Neural cell (in vitro differentiated cells): ENCODE measurements around the gene GRK4. TPM values are rescaled to one million over a fixed set of nuclear protein-coding genes. Genes with fewer than 3 reads are reported as not detected.

ENCODE experiments used
- H2AFZ ChIP-seq: fragments of 200-600, 300-800 bp; sonication (generic), shearing (Covaris generic); 2 replicates; pipeline ENCODE4 v1.6.0; 2014; ENCODE audit warnings: low read depth, mild to moderate bottlenecking, antibody characterized with exemption, low read length, moderate library complexity
- H3F3A ChIP-seq: fragments of 200-600 bp; shearing (Covaris generic); 2 replicates; pipeline ENCODE4 v1.6.1; 2016; ENCODE audit warnings: mild to moderate bottlenecking, moderate library complexity, mixed read lengths, antibody characterized with exemption, low read length; ENCODE audit not compliant: insufficient read depth, poor library complexity, severe bottlenecking
- H3K27ac ChIP-seq: fragments of 200-600, 300-800 bp; sonication (generic), shearing (Covaris generic); 2 replicates; pipeline ENCODE4 v1.5.1; 2014; ENCODE audit warnings: mild to moderate bottlenecking, low read length, moderate library complexity
- H3K27me3 ChIP-seq: fragments of 300-800, 200-600 bp; sonication (generic), shearing (Covaris generic); 2 replicates; pipeline ENCODE4 v1.6.0; 2014; ENCODE audit warnings: mild to moderate bottlenecking, low read depth, low read length, moderate library complexity; ENCODE audit not compliant: insufficient read depth
- H3K36me3 ChIP-seq: fragments of 300-800, 200-600 bp; sonication (generic), shearing (Covaris generic); 2 replicates; pipeline ENCODE4 v1.5.1; 2014; ENCODE audit warnings: mild to moderate bottlenecking, antibody characterized with exemption, low read length, moderate library complexity; ENCODE audit not compliant: insufficient read depth
- H3K4me2 ChIP-seq: fragments of 300-800, 200-600 bp; sonication (generic), shearing (Covaris generic); 2 replicates; pipeline ENCODE4 v1.6.0; 2014; ENCODE audit warnings: mild to moderate bottlenecking, low read length
- H3K4me3 ChIP-seq: fragments of 300-800, 200-600 bp; sonication (generic), shearing (Covaris generic); 2 replicates; pipeline ENCODE4 v1.5.1; 2014; ENCODE audit warnings: mild to moderate bottlenecking, low read length, moderate library complexity
- H3K79me2 ChIP-seq: fragments of 200-600 bp; shearing (Covaris generic); replicated peaks from 2 replicates; pipeline ENCODE4 v1.6.0; 2014; ENCODE audit warnings: mild to moderate bottlenecking, low read length, moderate library complexity; ENCODE audit not compliant: insufficient read depth
- H3K9ac ChIP-seq: fragments of 300-800, 200-600 bp; sonication (generic), shearing (Covaris generic); 2 replicates; pipeline ENCODE4 v1.6.1; 2016; ENCODE audit warnings: mild to moderate bottlenecking, low read length, mixed read lengths
- H3K9me2 ChIP-seq: fragments of 200-600 bp; shearing (Covaris generic); 2 replicates; pipeline ENCODE4 v1.6.1; 2016; ENCODE audit warnings: mild to moderate bottlenecking, low read length, mixed read lengths; ENCODE audit not compliant: insufficient read depth
- H3K9me3 ChIP-seq: fragments of 200-600, 300-800 bp; sonication (generic), shearing (Covaris generic); 2 replicates; pipeline ENCODE4 v1.6.1; 2016; ENCODE audit warnings: mild to moderate bottlenecking, mixed run types, low read length, moderate library complexity, mixed read lengths
- H4K20me1 ChIP-seq: fragments of 200-600 bp; shearing (Covaris generic); 2 replicates; pipeline ENCODE4 v1.6.1; 2016; ENCODE audit warnings: mild to moderate bottlenecking, mixed run types; ENCODE audit not compliant: insufficient read depth
- EP300 ChIP-seq: fragments of 450-650 bp; conservative IDR thresholded peaks from 2 replicates; pipeline ENCODE4 v1.6.1; 2014; ENCODE audit warnings: antibody characterized with exemption, mild to moderate bottlenecking, moderate library complexity; ENCODE audit not compliant: poor library complexity, severe bottlenecking
- EZH2 ChIP-seq: fragments of 200-600, 300-800 bp; shearing (Covaris generic), sonication (generic); IDR thresholded peaks from 2 replicates; pipeline ENCODE4 v1.6.1; 2014; ENCODE audit warnings: antibody characterized with exemption, low read length, borderline replicate concordance, mild to moderate bottlenecking; ENCODE audit not compliant: insufficient read depth, poor library complexity, severe bottlenecking
- MXI1 ChIP-seq: fragments of 450-650 bp; conservative IDR thresholded peaks from 2 replicates; pipeline ENCODE4 v1.6.1; 2014; ENCODE audit warnings: antibody characterized with exemption, mild to moderate bottlenecking; ENCODE audit not compliant: poor library complexity, severe bottlenecking
- POLR2AphosphoS5 ChIP-seq: IDR thresholded peaks from 2 replicates; pipeline ENCODE4 v1.6.1; 2012
- RAD21 ChIP-seq: fragments of 450-650 bp; conservative IDR thresholded peaks from 2 replicates; pipeline ENCODE4 v1.6.1; 2014; ENCODE audit warnings: antibody characterized with exemption, mild to moderate bottlenecking, moderate library complexity
- SMC3 ChIP-seq: fragments of 450-650 bp; conservative IDR thresholded peaks from 2 replicates; pipeline ENCODE4 v1.6.1; 2014; ENCODE audit warnings: antibody characterized with exemption, mild to moderate bottlenecking, moderate library complexity; ENCODE audit not compliant: poor library complexity
- TAF1 ChIP-seq: IDR thresholded peaks from 2 replicates; pipeline ENCODE4 v1.6.1; 2012; ENCODE audit warnings: low read depth
- polyA plus RNA-seq: library from polyadenylated mRNA; depleted of rRNA; stranded (reverse); fragments of >200 nt; gene quantifications from 2 replicates; pipeline ENCODE4 v1.2.3, GENCODE V29; 2014
- TF ChIP-seq, protein P1 (sequence below): fragments of 450-650 bp; IDR thresholded peaks from 2 replicates; pipeline ENCODE4 v1.5.1; 2014; ENCODE audit warnings: antibody characterized with exemption, mild to moderate bottlenecking, moderate library complexity; ENCODE audit not compliant: poor library complexity, severe bottlenecking
- TF ChIP-seq, protein P2 (sequence below): IDR thresholded peaks from 2 replicates; pipeline ENCODE4 v1.6.1; 2012; ENCODE audit warnings: borderline replicate concordance

The GRK4 gene
- polyA plus RNA-seq, 1 donor from 2014 or later = 17.4 TPM

DNA sequence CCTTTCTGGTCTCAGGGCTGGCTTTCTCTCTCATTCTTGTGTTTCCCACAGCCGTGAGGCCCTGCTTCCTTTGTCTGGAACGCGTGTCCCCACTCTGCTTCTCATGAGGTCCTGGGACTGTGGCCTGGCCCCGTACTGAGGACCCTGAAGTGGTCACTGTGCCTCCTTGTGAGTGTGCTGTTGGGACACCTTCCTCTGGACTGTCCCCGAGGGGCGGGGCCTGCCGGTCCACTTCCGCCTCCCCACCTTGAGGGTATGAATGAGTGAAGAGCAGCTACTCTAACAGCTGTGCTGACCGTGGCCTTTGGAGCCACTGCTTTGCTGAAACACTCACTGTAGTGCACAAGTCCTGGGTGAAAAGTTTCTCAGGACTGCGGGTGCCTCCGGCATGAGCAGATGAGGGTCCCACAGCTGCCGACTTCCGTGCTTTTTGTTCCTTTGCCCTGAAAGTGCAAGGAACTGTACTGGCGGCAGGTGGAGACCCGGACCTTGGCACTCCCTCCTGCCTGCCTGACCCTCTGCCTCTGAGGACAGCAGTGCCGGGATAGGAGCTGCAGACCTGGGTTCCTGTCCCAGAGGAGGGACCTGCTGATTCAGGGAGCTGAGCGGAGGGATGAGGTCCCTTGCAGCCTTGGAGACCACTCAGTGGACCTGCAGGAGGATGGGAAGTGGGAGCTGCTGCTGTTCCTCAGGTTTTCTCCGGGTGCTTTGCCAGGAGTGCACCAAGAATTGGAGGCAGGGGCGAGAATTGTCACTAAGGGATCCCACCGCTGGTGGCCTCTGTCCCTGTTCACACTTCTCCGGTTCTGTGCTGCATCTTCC is 73.0 kb downstream of the GRK4 start:
- H2AFZ ChIP-seq = no peak overlapping the region
- no peaks in the 10 kb centered on the region for H3K79me2 ChIP-seq
- TF ChIP-seq, protein P1, sequence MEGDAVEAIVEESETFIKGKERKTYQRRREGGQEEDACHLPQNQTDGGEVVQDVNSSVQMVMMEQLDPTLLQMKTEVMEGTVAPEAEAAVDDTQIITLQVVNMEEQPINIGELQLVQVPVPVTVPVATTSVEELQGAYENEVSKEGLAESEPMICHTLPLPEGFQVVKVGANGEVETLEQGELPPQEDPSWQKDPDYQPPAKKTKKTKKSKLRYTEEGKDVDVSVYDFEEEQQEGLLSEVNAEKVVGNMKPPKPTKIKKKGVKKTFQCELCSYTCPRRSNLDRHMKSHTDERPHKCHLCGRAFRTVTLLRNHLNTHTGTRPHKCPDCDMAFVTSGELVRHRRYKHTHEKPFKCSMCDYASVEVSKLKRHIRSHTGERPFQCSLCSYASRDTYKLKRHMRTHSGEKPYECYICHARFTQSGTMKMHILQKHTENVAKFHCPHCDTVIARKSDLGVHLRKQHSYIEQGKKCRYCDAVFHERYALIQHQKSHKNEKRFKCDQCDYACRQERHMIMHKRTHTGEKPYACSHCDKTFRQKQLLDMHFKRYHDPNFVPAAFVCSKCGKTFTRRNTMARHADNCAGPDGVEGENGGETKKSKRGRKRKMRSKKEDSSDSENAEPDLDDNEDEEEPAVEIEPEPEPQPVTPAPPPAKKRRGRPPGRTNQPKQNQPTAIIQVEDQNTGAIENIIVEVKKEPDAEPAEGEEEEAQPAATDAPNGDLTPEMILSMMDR = no peak
- TF ChIP-seq SMC3 (no peak), RAD21 (no peak), POLR2AphosphoS5 (no peak), EZH2 (no peak)
- H3K27ac ChIP-seq = no peak overlapping the region
- no peak overlapping the region for H3K9ac ChIP-seq
- no peaks in the 10 kb centered on the region for H3K9me2 ChIP-seq
- no peaks in the 10 kb centered on the region for H3K36me3 ChIP-seq
- H3K4me2 ChIP-seq = no peak overlapping the region
- no peaks in the 10 kb centered on the region for H3F3A ChIP-seq
- H3K9me3 ChIP-seq = no peaks in the 10 kb centered on the region
- no peaks in the 10 kb centered on the region for H3K27me3 ChIP-seq
- H4K20me1 ChIP-seq = no peaks in the 10 kb centered on the region
- H3K4me3 ChIP-seq = no peak overlapping the region

DNA sequence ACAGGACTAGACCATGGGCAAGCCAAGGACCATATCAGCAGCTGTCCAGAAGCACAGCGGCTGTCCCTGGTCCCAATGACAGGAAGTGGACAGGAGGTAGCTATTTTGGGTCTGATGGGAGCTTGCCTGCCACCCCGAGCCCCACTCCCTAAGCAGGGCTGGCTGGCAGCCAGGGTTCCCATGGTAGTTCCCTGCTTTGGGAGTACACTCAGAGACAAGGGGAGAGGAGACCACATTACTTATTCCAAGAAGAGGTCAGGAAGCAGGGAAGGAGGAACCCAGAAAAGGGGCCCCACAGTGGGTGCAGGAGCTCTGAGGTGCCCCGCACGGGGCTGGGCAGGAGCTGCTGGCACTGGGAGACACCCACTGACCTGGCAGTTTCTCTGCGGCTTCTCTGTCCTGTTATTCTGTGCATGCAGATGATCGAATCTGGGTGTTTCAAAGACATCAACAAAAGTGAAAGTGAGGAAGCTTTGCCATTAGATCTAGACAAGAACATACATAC is 74.6 kb downstream of the GRK4 start:
- Histone ChIP-seq H3K9me2 (no peaks in the 10 kb centered on the region), H3K4me3 (no peak overlapping the region), H3F3A (no peaks in the 10 kb centered on the region), H3K27me3 (no peaks in the 10 kb centered on the region), H2AFZ (no peak overlapping the region), H3K9me3 (no peaks in the 10 kb centered on the region), H3K27ac (no peak overlapping the region), H4K20me1 (no peaks in the 10 kb centered on the region), H3K4me2 (no peak overlapping the region), H3K9ac (no peak overlapping the region), H3K79me2 (no peaks in the 10 kb centered on the region), H3K36me3 (no peaks in the 10 kb centered on the region)
- TF ChIP-seq, protein P2, sequence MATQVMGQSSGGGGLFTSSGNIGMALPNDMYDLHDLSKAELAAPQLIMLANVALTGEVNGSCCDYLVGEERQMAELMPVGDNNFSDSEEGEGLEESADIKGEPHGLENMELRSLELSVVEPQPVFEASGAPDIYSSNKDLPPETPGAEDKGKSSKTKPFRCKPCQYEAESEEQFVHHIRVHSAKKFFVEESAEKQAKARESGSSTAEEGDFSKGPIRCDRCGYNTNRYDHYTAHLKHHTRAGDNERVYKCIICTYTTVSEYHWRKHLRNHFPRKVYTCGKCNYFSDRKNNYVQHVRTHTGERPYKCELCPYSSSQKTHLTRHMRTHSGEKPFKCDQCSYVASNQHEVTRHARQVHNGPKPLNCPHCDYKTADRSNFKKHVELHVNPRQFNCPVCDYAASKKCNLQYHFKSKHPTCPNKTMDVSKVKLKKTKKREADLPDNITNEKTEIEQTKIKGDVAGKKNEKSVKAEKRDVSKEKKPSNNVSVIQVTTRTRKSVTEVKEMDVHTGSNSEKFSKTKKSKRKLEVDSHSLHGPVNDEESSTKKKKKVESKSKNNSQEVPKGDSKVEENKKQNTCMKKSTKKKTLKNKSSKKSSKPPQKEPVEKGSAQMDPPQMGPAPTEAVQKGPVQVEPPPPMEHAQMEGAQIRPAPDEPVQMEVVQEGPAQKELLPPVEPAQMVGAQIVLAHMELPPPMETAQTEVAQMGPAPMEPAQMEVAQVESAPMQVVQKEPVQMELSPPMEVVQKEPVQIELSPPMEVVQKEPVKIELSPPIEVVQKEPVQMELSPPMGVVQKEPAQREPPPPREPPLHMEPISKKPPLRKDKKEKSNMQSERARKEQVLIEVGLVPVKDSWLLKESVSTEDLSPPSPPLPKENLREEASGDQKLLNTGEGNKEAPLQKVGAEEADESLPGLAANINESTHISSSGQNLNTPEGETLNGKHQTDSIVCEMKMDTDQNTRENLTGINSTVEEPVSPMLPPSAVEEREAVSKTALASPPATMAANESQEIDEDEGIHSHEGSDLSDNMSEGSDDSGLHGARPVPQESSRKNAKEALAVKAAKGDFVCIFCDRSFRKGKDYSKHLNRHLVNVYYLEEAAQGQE = no peak
- TF ChIP-seq POLR2AphosphoS5 (no peak), SMC3 (no peak), RAD21 (no peak), MXI1 (no peak), TAF1 (no peak), EP300 (no peak), EZH2 (no peak)
- TF ChIP-seq, protein P1 = no peak
